Measurements from ENCODE around the gene KRTAP19-2. TPM values are rescaled to one million over a fixed set of nuclear protein-coding genes. Genes with fewer than 3 reads are reported as not detected.
"Not testable (repeated sequence)": the region's sequence is repeated elsewhere in the genome, so short reads cannot be mapped to it uniquely, and the experiment has no call there.

Gene KRTAP19-2
- not detected for total RNA-seq

DNA sequence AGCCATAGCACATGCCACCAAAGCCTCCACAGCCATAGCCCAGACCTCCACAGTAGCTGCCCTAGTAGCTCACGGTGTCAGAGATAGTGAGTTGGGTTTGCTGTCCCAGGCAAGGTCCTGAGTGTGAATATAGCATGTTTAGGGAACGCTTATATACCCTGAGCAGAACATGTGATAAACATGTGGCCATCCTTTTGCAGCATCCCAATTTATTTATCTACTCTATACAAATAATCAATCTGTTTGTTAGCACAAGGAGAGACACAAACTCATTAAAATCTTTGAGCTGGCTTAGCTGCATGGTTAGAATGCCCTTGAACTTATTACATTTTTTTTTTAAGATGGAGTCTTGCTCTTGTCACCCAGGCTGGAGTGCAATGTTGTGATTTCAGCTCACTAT, at the start of gene KRTAP19-2:
TSS of gene KRTAP19-2 (minus strand) at position 101 of the 400 bp plus-strand sequence. CDS start at position 13, 88 bp downstream.
- no peaks in the 10 kb centered on the region for H3K27me3 Mint-ChIP-seq (ENCODE audit: low read depth)
- CTCF ChIA-PET, result no interaction called here
- H3K4me3 Mint-ChIP-seq, result no peak within 1 kb of the TSS
- H3K4me1 Mint-ChIP-seq (ENCODE audit: low read depth), result no peaks in the 10 kb centered on the region
- intact Hi-C loops (cut with micrococcal nuclease), result no loop called here
- no peak within 1 kb of the TSS for H3K27ac Mint-ChIP-seq
- no peak for DNase-seq
- H3K9me3 Mint-ChIP-seq, result peaks cover 11% of the 10 kb centered on the region
- no peaks in the 10 kb centered on the region for H3K36me3 Mint-ChIP-seq (ENCODE audit: low read depth)

GRCh38 chr21:30518876-30519275, 31.6 kb upstream of the KRTAP19-2 start:
- no peaks in the 10 kb centered on the region for H3K4me1 Mint-ChIP-seq (ENCODE audit: low read depth)
- H3K27ac Mint-ChIP-seq, result no peak overlapping the region
- peaks cover 4% of the 10 kb centered on the region for H3K9me3 Mint-ChIP-seq
- DNase-seq, result no peak
- H3K27me3 Mint-ChIP-seq (ENCODE audit: low read depth), result peaks cover 1% of the 10 kb centered on the region
- intact Hi-C loops (cut with micrococcal nuclease), result no loop called here
- H3K4me3 Mint-ChIP-seq, result no peak overlapping the region
- no peaks in the 10 kb centered on the region for H3K36me3 Mint-ChIP-seq (ENCODE audit: low read depth)
- CTCF ChIA-PET, result no interaction called here

DNA sequence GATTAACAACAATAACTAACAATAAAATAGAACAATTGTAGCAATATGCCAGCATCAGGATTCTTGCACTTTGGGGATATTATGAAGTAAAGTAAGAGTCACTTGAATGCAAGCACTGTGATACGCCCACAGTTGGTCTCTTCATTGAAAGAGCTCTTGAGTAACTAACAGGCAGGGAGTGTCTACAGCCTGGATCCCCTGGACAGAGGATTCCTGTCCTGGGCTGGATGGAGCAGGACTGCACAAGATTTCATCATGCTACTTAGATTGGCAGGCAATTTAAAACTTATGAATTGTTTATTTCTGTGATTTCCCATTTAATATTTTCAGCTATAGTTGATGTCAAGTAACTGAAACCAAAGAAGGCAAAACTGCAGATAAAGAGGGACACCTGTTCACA, 28.4 kb upstream of the KRTAP19-2 start:
- Mint-ChIP-seq H3K36me3 (ENCODE audit: low read depth) (no peaks in the 10 kb centered on the region), H3K27ac (no peak overlapping the region), H3K4me3 (no peak overlapping the region), H3K27me3 (ENCODE audit: low read depth) (peaks cover 1% of the 10 kb centered on the region), H3K4me1 (ENCODE audit: low read depth) (no peaks in the 10 kb centered on the region), H3K9me3 (no peaks in the 10 kb centered on the region)
- DNase-seq, result no peak
- intact Hi-C loops (cut with micrococcal nuclease), result no loop called here
- CTCF ChIA-PET, result no interaction called here

- not testable (repeated sequence) for H3K36me3 Mint-ChIP-seq (ENCODE audit: low read depth); H3K4me3 Mint-ChIP-seq; H3K27ac Mint-ChIP-seq; H3K9me3 Mint-ChIP-seq; H3K27me3 Mint-ChIP-seq (ENCODE audit: low read depth); H3K4me1 Mint-ChIP-seq (ENCODE audit: low read depth)
- intact Hi-C loops (cut with micrococcal nuclease), result loop anchor here (1.0 to 5.0 kb wide), 3 partner anchors 227 to 581 kb away; no protein-coding TSS in a partner anchor
- CTCF ChIA-PET, result interaction anchor here (0.6 to 1.4 kb wide), 3 partner anchors 9 to 1273 kb away, joined by 3 to 4 read pairs (median 3); partner anchors contain the start of gene KRTAP19-4
- DNase-seq, result peak; percentile 11
These were observed 18.5 kb upstream of the KRTAP19-2 start for GRCh38 chr21:30505621-30506205.

DNA sequence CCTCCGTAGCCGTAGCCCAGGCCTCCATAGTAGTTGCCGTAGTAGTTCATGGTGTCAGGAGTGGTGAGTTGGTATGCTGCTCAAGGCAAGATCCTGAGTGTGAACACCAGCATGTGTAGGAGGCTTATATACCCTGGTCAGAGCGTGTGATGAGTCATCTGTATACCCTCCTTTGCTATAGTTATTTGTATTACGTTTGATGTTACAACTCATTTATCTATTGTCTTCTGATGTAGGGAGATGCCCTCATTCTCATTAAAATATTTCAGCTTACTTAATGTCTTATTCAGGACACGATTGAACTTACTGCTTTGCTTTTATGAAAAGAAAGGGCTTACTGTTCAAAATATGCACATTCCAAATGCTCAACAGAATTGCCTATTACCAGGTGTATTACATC, 14.8 kb upstream of the KRTAP19-2 start, which contains the start of gene KRTAP19-5:
TSS of gene KRTAP19-5 (minus strand) at position 101 of the 400 bp plus-strand sequence. CDS start at position 50, 51 bp downstream.
- no peaks in the 10 kb centered on the region for H3K9me3 Mint-ChIP-seq
- DNase-seq, result no peak
- intact Hi-C loops (cut with micrococcal nuclease), result no loop called here
- H3K4me1 Mint-ChIP-seq (ENCODE audit: low read depth), result no peaks in the 10 kb centered on the region
- CTCF ChIA-PET, result no interaction called here
- H3K27me3 Mint-ChIP-seq (ENCODE audit: low read depth), result peaks cover 4% of the 10 kb centered on the region
- no peak within 1 kb of the TSS for H3K27ac Mint-ChIP-seq
- no peaks in the 10 kb centered on the region for H3K36me3 Mint-ChIP-seq (ENCODE audit: low read depth)
- no peak within 1 kb of the TSS for H3K4me3 Mint-ChIP-seq

- Mint-ChIP-seq H3K4me3 (no peak within 1 kb of the TSS), H3K9me3 (no peaks in the 10 kb centered on the region), H3K36me3 (ENCODE audit: low read depth) (no peaks in the 10 kb centered on the region), H3K27ac (no peak within 1 kb of the TSS), H3K27me3 (ENCODE audit: low read depth) (no peaks in the 10 kb centered on the region), H3K4me1 (ENCODE audit: low read depth) (no peaks in the 10 kb centered on the region)
- CTCF ChIA-PET, result interaction anchor here (1.5 kb wide), 1 partner anchor 8 kb away, joined by 4 read pairs; no protein-coding TSS in a partner anchor
- no peak for DNase-seq
- intact Hi-C loops (cut with micrococcal nuclease), result no loop called here
These were observed 9.8 kb upstream of the KRTAP19-2 start, which contains the start of gene KRTAP19-4 for GRCh38 chr21:30497065-30497464. Gene KRTAP19-4, minus strand, starts transcription at chr21:30497165. Its CDS starts 55 bp downstream, at chr21:30497110.

DNA sequence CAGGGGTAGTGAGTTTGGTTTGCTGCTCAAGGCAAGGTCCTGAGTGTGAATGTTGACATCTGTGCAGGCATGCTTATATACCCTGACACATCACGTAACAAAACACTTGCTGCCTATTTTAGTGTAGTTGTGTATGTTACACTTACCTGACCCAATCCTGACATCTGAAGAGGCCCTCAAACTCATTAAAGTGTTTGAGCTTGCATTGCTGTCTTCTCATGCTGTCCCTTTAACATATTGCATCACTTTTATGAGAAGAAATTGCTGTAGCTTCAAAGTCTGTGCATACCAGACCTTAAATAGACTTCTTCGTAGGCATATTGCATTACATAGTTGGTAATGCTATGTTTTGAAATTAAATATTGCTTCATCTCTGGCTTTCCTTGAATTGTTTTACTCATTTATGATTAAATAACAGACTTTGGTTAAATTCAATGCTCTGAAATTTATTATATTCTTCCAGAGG, 4.8 kb upstream of the KRTAP19-2 start, which contains the start of gene KRTAP19-3:
TSS of gene KRTAP19-3 (minus strand) at position 51 of the 466 bp plus-strand sequence. CDS start 56 bp downstream, outside the sequence.
- intact Hi-C loops (cut with micrococcal nuclease), result no loop called here
- DNase-seq, result no peak
- H3K4me1 Mint-ChIP-seq (ENCODE audit: low read depth), result no peaks in the 10 kb centered on the region
- peaks cover 1% of the 10 kb centered on the region for H3K9me3 Mint-ChIP-seq
- H3K27ac Mint-ChIP-seq, result no peak within 1 kb of the TSS
- CTCF ChIA-PET, result interaction anchor here (1.1 kb wide), 1 partner anchor 8 kb away, joined by 3 read pairs; no protein-coding TSS in a partner anchor
- H3K4me3 Mint-ChIP-seq, result no peak within 1 kb of the TSS
- no peaks in the 10 kb centered on the region for H3K36me3 Mint-ChIP-seq (ENCODE audit: low read depth)
- H3K27me3 Mint-ChIP-seq (ENCODE audit: low read depth), result no peaks in the 10 kb centered on the region

- no peak for DNase-seq
- H3K4me3 Mint-ChIP-seq, result no peak overlapping the region
- intact Hi-C loops (cut with micrococcal nuclease), result no loop called here
- H3K36me3 Mint-ChIP-seq (ENCODE audit: low read depth), result no peaks in the 10 kb centered on the region
- H3K9me3 Mint-ChIP-seq, result peaks cover 11% of the 10 kb centered on the region
- CTCF ChIA-PET, result no interaction called here
- H3K4me1 Mint-ChIP-seq (ENCODE audit: low read depth), result no peaks in the 10 kb centered on the region
- H3K27ac Mint-ChIP-seq, result no peak overlapping the region
- H3K27me3 Mint-ChIP-seq (ENCODE audit: low read depth), result no peaks in the 10 kb centered on the region
These were observed 1.1 kb downstream of the KRTAP19-2 start for GRCh38 chr21:30486180-30486579.

DNA sequence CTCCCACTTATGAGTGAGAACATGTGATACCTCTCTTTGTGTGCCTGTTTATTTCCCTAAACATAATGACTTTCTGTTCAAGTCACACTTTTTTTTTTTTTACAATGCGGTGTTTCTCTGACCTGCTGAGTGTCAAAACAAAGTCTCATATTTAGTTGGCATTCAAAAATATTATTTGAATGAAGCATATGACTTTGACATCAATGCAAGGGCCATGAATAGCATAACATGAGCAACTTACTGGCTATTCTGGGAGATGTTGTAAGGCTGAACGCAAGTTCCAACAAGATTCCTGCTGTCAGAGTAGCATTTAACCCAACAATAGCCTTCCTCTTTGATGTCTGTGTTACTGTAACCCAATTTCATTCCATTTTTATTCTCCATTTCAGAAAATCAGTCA, 5.1 kb downstream of the KRTAP19-2 start:
- CTCF ChIA-PET, result no interaction called here
- H3K27ac Mint-ChIP-seq, result no peak overlapping the region
- DNase-seq, result no peak
- H3K36me3 Mint-ChIP-seq (ENCODE audit: low read depth), result no peaks in the 10 kb centered on the region
- no peak overlapping the region for H3K4me3 Mint-ChIP-seq
- H3K9me3 Mint-ChIP-seq, result peaks cover 10% of the 10 kb centered on the region
- intact Hi-C loops (cut with micrococcal nuclease), result no loop called here
- H3K4me1 Mint-ChIP-seq (ENCODE audit: low read depth), result no peaks in the 10 kb centered on the region
- no peaks in the 10 kb centered on the region for H3K27me3 Mint-ChIP-seq (ENCODE audit: low read depth)

DNA sequence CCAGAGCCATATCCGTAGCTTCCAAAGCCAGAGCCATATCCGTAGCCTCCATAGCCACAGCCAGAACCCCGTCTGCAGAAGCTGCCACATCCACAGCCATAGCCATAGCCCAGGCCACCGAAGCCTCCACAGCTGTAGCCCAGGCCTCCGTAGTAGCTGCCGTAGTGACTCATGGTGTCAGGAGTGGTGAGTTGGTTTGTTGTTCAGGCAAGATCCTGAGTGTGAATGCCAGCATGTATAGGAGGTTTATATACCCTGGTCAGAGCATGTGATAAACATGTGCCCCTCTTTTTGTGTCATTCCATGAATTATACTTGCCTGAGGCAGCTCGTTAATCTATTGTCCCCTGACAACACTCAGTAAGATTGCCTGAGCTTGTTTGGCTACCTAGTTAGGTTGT, 7.1 kb downstream of the KRTAP19-2 start, which contains the start of gene KRTAP19-1:
TSS of gene KRTAP19-1 (minus strand) at position 223 of the 400 bp plus-strand sequence. CDS start at position 173, 50 bp downstream.
- no peaks in the 10 kb centered on the region for H3K36me3 Mint-ChIP-seq (ENCODE audit: low read depth)
- intact Hi-C loops (cut with micrococcal nuclease), result no loop called here
- CTCF ChIA-PET, result interaction anchor here (0.7 kb wide), 1 partner anchor 46 kb away, joined by 4 read pairs; no protein-coding TSS in a partner anchor

GRCh38 chr21:30479259-30479658, 8.0 kb downstream of the KRTAP19-2 start:
- intact Hi-C loops (cut with micrococcal nuclease), result no loop called here
- Mint-ChIP-seq H3K9me3 (no peaks in the 10 kb centered on the region), H3K36me3 (ENCODE audit: low read depth) (no peaks in the 10 kb centered on the region), H3K4me3 (no peak overlapping the region), H3K4me1 (ENCODE audit: low read depth) (no peaks in the 10 kb centered on the region), H3K27ac (no peak overlapping the region), H3K27me3 (ENCODE audit: low read depth) (peaks cover 2% of the 10 kb centered on the region)
- CTCF ChIA-PET, result no interaction called here
- no peak for DNase-seq

More for the DNA sequence above, 7.1 kb downstream of the KRTAP19-2 start, which contains the start of gene KRTAP19-1:
- Mint-ChIP-seq H3K9me3 (peaks cover 4% of the 10 kb centered on the region), H3K4me1 (ENCODE audit: low read depth) (no peaks in the 10 kb centered on the region), H3K4me3 (no peak within 1 kb of the TSS), H3K27me3 (ENCODE audit: low read depth) (no peaks in the 10 kb centered on the region), H3K27ac (no peak within 1 kb of the TSS)
- DNase-seq, result no peak

DNA sequence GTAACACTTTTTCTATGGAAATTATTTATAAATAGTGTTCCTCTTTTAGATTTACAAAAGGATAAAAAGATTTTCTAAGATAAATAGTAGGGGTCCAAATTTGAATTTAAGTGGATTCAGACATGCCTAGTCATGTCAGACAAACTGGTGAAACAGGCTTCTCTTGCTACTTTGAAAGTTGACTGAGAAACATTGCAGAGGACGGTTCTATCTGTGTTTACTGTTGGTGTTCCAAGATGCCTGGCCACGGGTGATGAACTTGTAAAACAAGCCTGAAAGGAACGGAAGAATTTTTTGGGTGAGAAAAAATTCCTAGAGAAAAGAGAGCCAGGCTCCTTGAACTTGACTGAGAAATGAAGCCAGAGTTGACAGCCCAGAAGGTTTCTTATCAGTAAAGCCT, 9.2 kb downstream of the KRTAP19-2 start:
- DNase-seq, result no peak
- Mint-ChIP-seq H3K27ac (no peak overlapping the region), H3K27me3 (ENCODE audit: low read depth) (peaks cover 2% of the 10 kb centered on the region), H3K9me3 (no peaks in the 10 kb centered on the region), H3K4me1 (ENCODE audit: low read depth) (no peaks in the 10 kb centered on the region), H3K36me3 (ENCODE audit: low read depth) (no peaks in the 10 kb centered on the region), H3K4me3 (no peak overlapping the region)
- CTCF ChIA-PET, result interaction anchor here (0.6 to 1.2 kb wide), 3 partner anchors 44 to 608 kb away, joined by 3 to 4 read pairs (median 3); no protein-coding TSS in a partner anchor
- intact Hi-C loops (cut with micrococcal nuclease), result no loop called here

All from activated naive CD4-positive, alpha-beta T cell treated with anti-CD3 and anti-CD28 coated beads for 36 hours (primary cell).